ENCODE data around the gene MTRF1. TPM values are rescaled to one million over a fixed set of nuclear protein-coding genes. Genes with fewer than 3 reads are reported as not detected.

MTRF1 gene
- total and polyA plus RNA-seq, 9 of the 15 experiments (the other 6 are each of a cell fraction or from before 2014, with no cell fraction given): 12.5 to 33.7 (median 20.1) TPM

- DNase-seq (ENCODE audit: extremely low read depth in 1 of 4, low spot score in 3 of 4) (peak; percentile 72 to 92 (median 79)), ATAC-seq (peak; percentile 99), FAIRE-seq (peak; percentile 97)
- peak within 1 kb of the TSS; percentile 70 to 95 for H3K9ac ChIP-seq (ENCODE audit: insufficient read depth in 1 of 2, low read depth in 2 of 2, low read length in 2 of 2)
- TSS peak; percentile 60 for BruUV-seq (replicated peaks)
- H3K79me2 ChIP-seq (ENCODE audit: control insufficient read depth, insufficient read depth, low read length): peaks cover 12% of the 10 kb centered on the region
- no peaks in the 10 kb centered on the region; the same call in 2 of the 3 replicates for H3K36me3 ChIP-seq (ENCODE audit: control insufficient read depth, insufficient read depth, low read length)
- H3K4me3 ChIP-seq: peak within 1 kb of the TSS; percentile 38
- no peaks in the 10 kb centered on the region for H3K9me1 ChIP-seq (ENCODE audit: control insufficient read depth, insufficient read depth, low read length)
- peak within 1 kb of the TSS; percentile 75 for H3K27ac ChIP-seq (ENCODE audit: extremely low read depth, low read depth, low read length)
- intact Hi-C loops (cut with micrococcal nuclease): loop anchor here (1.0 to 5.0 kb wide), 3 partner anchors 47 to 132 kb away; partner anchors contain the start of genes KBTBD6 and WBP4
- POLR2A ChIA-PET: no interaction called here
- WGBS (ENCODE audit: insufficient coverage, low coverage, missing lambda C conversion rate): 2% methylated on average over 41 of the region's 66 CpGs
- H3K27me3 ChIP-seq (ENCODE audit: control insufficient read depth in 2 of 2, insufficient read depth in 2 of 2, low read length in 2 of 2): no peaks in the 10 kb centered on the region
- H4K20me1 ChIP-seq (replicated peaks; ENCODE audit: control insufficient read depth, insufficient read depth, low read length): no peaks in the 10 kb centered on the region
- CTCF ChIA-PET (ENCODE audit: low intra/inter-chr PET ratio): interaction anchor here (0.6 kb wide), 1 partner anchor 118 kb away, joined by 3 read pairs; no protein-coding TSS in a partner anchor
- H3K4me2 ChIP-seq (ENCODE audit: insufficient read depth, low read length): peak within 1 kb of the TSS; percentile 73
- peaks cover 4 to 11% of the 10 kb centered on the region in 2 experiments; a peak in 4 of 5 replicates for H3K4me1 ChIP-seq (replicated peaks in 1 of 2; ENCODE audit: control insufficient read depth in 2 of 2, insufficient read depth in 2 of 2, low read length in 2 of 2)
- peak within 1 kb of the TSS; percentile 94 for H2AFZ ChIP-seq (ENCODE audit: low read depth, low read length)
- in situ Hi-C loops (cut with MboI): loop anchor here (5.0 kb wide), 1 partner anchor 62 kb away; the partner anchor contains the start of gene KBTBD6
- no peaks in the 10 kb centered on the region for H3K9me3 ChIP-seq (replicated peaks; ENCODE audit: control insufficient read depth, insufficient read depth, low read depth, low read length)
- TF ChIP-seq TEAD1 (CRISPR knock-in tag; IDR thresholded peaks at IDR 0.05): 0 out of 4 replicates have a peak, but pooled peaks have one; percentile 42 to 70
- TF ChIP-seq ZNF277 (CRISPR knock-in tag; IDR thresholded peaks at IDR 0.05; ENCODE audit: borderline replicate concordance): no peak
- TF ChIP-seq PREB (CRISPR knock-in tag; IDR thresholded peaks at IDR 0.05): no peak
- TF ChIP-seq ARID3B (CRISPR knock-in tag; IDR thresholded peaks at IDR 0.05; ENCODE audit: borderline replicate concordance): no peak
- TF ChIP-seq HDAC3 (IDR thresholded peaks at IDR 0.05; ENCODE audit: borderline replicate concordance, partially characterized antibody): no peak
- TF ChIP-seq CREB1 (IDR thresholded peaks at IDR 0.05): 0 out of 2 replicates have a peak, but pooled peaks have one; percentile 12
- no peak for TF ChIP-seq CREB1 (CRISPR knock-in tag; IDR thresholded peaks at IDR 0.05)
- TF ChIP-seq BRF2 (IDR thresholded peaks at IDR 0.05; ENCODE audit: borderline replicate concordance, insufficient read depth, insufficient read length): no peak
- TF ChIP-seq NR4A1 (CRISPR knock-in tag; IDR thresholded peaks at IDR 0.05): no peak
- no peak for TF ChIP-seq NR4A1 (tag; IDR thresholded peaks at IDR 0.05)
- no peak for TF ChIP-seq HNRNPH1 (optimal IDR thresholded peaks at IDR 0.05; ENCODE audit: low read depth, low read length)
- no peak for TF ChIP-seq TEAD2 (tag; IDR thresholded peaks at IDR 0.05)
- peak; percentile 60 for TF ChIP-seq TBP (optimal IDR thresholded peaks at IDR 0.05; ENCODE audit: low read depth, low read length)
- no peak for TF ChIP-seq MTA2 (IDR thresholded peaks at IDR 0.05; ENCODE audit: low read depth)
- TF ChIP-seq PHF20 (IDR thresholded peaks at IDR 0.05; ENCODE audit: partially characterized antibody): peak; percentile 72
These were observed 69.2 kb downstream of the MTRF1 start, which contains the start of gene KBTBD7 for GRCh38 chr13:41193919-41194824. Gene KBTBD7, minus strand, starts transcription at chr13:41194569. Its CDS starts 312 bp downstream, at chr13:41194257.
